ENCODE measurements around the gene LCK.

LCK gene

GRCh38 chr1:32334274-32334861, 83.3 kb downstream of the LCK start:
- H3K4me3 ChIP-seq (ENCODE audit: control insufficient read depth, low read depth, low read length): peak overlapping the region; percentile 40
- TF ChIP-seq, protein P1, sequence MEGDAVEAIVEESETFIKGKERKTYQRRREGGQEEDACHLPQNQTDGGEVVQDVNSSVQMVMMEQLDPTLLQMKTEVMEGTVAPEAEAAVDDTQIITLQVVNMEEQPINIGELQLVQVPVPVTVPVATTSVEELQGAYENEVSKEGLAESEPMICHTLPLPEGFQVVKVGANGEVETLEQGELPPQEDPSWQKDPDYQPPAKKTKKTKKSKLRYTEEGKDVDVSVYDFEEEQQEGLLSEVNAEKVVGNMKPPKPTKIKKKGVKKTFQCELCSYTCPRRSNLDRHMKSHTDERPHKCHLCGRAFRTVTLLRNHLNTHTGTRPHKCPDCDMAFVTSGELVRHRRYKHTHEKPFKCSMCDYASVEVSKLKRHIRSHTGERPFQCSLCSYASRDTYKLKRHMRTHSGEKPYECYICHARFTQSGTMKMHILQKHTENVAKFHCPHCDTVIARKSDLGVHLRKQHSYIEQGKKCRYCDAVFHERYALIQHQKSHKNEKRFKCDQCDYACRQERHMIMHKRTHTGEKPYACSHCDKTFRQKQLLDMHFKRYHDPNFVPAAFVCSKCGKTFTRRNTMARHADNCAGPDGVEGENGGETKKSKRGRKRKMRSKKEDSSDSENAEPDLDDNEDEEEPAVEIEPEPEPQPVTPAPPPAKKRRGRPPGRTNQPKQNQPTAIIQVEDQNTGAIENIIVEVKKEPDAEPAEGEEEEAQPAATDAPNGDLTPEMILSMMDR (conservative IDR thresholded peaks at IDR 0.05; ENCODE audit: control insufficient read depth, insufficient read depth, low read depth, low read length): no peak
- DNase-seq (ENCODE audit: low read depth): no peak

DNA sequence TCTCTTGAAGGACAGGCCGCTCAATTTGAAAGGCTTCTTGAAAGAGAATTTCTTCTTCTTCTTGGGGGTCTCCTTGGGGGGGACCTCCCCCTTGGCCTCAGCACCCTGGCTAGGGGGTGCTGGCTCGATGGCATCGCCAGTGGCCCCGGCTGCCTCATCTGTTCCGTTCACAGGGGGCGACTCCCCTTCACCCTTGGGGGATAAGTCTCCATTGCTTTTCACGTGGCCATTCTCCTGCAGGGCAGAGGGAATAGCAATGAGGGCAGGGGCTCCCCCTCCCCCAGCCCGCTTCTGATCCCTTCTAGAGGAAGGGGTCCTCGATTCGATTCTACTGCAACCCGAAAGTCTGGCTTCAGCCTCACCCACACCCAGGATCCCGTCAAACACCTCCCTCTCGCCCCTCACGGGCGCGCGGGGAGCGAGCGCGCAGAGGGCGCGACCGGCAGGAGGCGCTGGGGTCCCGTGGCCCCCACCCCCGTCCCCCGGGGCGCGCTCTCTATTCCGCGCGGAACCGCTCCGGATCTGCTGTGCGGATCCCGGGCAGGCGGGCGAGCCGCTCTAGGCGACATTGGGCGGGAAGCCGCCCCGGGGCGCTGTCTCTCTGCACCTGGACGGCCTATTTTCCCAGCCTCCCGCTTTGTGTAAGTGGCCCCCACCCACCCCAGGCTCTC, 83.9 kb downstream of the LCK start:
- peak overlapping the region; percentile 40 for H3K4me3 ChIP-seq (ENCODE audit: control insufficient read depth, low read depth, low read length)
- TF ChIP-seq, protein P1 (conservative IDR thresholded peaks at IDR 0.05; ENCODE audit: control insufficient read depth, insufficient read depth, low read depth, low read length): peak; percentile 37
- DNase-seq (ENCODE audit: low read depth): no peak

DNA sequence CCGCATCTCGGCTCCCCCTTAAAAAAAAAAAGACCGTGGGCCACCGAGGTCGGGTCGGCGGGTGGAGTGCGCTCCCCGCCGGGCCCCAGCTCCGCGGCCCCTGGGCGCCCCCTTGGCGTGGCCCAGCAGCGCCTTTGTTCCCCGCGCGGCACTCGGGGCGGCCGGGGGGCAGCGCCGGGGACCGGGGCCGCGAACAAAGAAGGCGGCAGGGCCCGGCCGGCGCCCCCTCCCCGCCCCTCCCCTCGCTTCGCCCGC, 84.4 kb downstream of the LCK start:
- no peak for DNase-seq (ENCODE audit: low read depth)

More for the DNA sequence above, 84.4 kb downstream of the LCK start:
- TF ChIP-seq, protein P1 (conservative IDR thresholded peaks at IDR 0.05; ENCODE audit: control insufficient read depth, insufficient read depth, low read depth, low read length): no peak
- peak overlapping the region; percentile 40 for H3K4me3 ChIP-seq (ENCODE audit: control insufficient read depth, low read depth, low read length)

All from fibroblast of mammary gland (primary cell).